Uterus (tissue), 4 donors: ENCODE results near the gene SHQ1. TPM values are rescaled to one million over a fixed set of nuclear protein-coding genes. Genes with fewer than 3 reads are reported as not detected.
"Not testable (repeated sequence)": the region's sequence is repeated elsewhere in the genome, so short reads cannot be mapped to it uniquely, and the experiment has no call there.

Source experiments
- DNase-seq, 2 donors: peaks; one replicate each; pipeline ENCODE4 v3.0.0-alpha.2; 2019 to 2020
- H3K27ac ChIP-seq, 2 donors: fragments of 200-600 bp; sonication (generic); 1 replicate in 1 of 2; 2 replicates in 1 of 2; pipeline ENCODE4 v1.5.1; 2016 to 2018
- H3K27me3 ChIP-seq, 2 donors: fragments of 200-600 bp; sonication (generic); one replicate each; pipeline ENCODE4 v1.5.1; 2018 to 2019; ENCODE audit warnings: control low read depth in 1 of 2
- H3K36me3 ChIP-seq, 2 donors: fragments of 200-600 bp; sonication (generic); one replicate each; pipeline ENCODE4 v1.5.1; 2019; ENCODE audit warnings: control low read depth in 1 of 2
- H3K4me1 ChIP-seq, 2 donors: fragments of 200-600 bp; sonication (generic); one replicate each; pipeline ENCODE4 v1.5.1; 2018 to 2019; ENCODE audit warnings: control low read depth in 1 of 2
- H3K4me3 ChIP-seq, 2 donors: fragments of 200-600 bp; sonication (generic); 1 replicate in 1 of 2; 2 replicates in 1 of 2; pipeline ENCODE4 v1.5.1; 2018 to 2019; ENCODE audit warnings: mild to moderate bottlenecking in 1 of 2
- H3K9me3 ChIP-seq, 2 donors: fragments of 200-600 bp; sonication (generic); one replicate each; pipeline ENCODE4 v1.5.1; 2019; ENCODE audit warnings: control low read depth in 1 of 2
- CTCF ChIP-seq, 4 experiments: fragments of 200-600 bp in 2 of 4; fragments of 450-650 bp in 2 of 4; sonication (generic) in 2 of 4; IDR thresholded peaks; one replicate each; pipeline ENCODE4 v1.5.1; 2016 to 2019; ENCODE audit warnings: antibody characterized with exemption in 4 of 4, mild to moderate bottlenecking in 2 of 4, moderate library complexity in 1 of 4
- POLR2A ChIP-seq, 2 donors: fragments of 450-650 bp; IDR thresholded peaks; one replicate each; pipeline ENCODE4 v1.6.1; 2016; ENCODE audit warnings: antibody characterized with exemption in 2 of 2, mild to moderate bottlenecking in 1 of 2, moderate library complexity in 1 of 2
- intact Hi-C: fragments of 100-400 bp; cut with DNase I; formaldehyde crosslinking; loops from one replicate; pipeline ENCODE4 v1.15.1; 2023; ENCODE audit warnings: low total_unique reads
- total RNA-seq, 4 donors: library from RNA; depleted of rRNA in 3 of 4; stranded (reverse); fragments of >200 nt in 3 of 4; gene quantifications; one replicate each; pipeline versions ENCODE4 v1.1.0 to v1.2.4, GENCODE V29; 2014 to 2023
- donor health status: DM: yes; HTN: yes; CAD: no.

Gene SHQ1
- total RNA-seq, 4 donors from 2014 or later: 8.2 to 30.9 (median 19.2) TPM

GRCh38 chr3:72733676-72734075 lies 114.6 kb downstream of the SHQ1 start:
- Histone ChIP-seq H3K27me3 (no peaks in the 10 kb centered on the region), H3K4me3 (no peak overlapping the region), H3K36me3 (no peaks in the 10 kb centered on the region), H3K4me1 (peaks cover 0 to 2% of the 10 kb centered on the region in 2 donors), H3K9me3 (peaks cover 0 to 9% of the 10 kb centered on the region in 2 donors), H3K27ac (no peak overlapping the region)
- DNase-seq: no peak
- intact Hi-C loops: no loop called here
- TF ChIP-seq CTCF (IDR thresholded peaks at IDR 0.05): no peak
- TF ChIP-seq POLR2A (IDR thresholded peaks at IDR 0.05): no peak

GRCh38 chr3:72732666-72733345 lies 115.4 kb downstream of the SHQ1 start:
- H3K27me3 ChIP-seq, H3K36me3 ChIP-seq, intact Hi-C loops, H3K4me3 ChIP-seq, H3K27ac ChIP-seq, DNase-seq, H3K9me3 ChIP-seq, H3K4me1 ChIP-seq: not testable (repeated sequence)

GRCh38 chr3:72728958-72729467 lies 119.2 kb downstream of the SHQ1 start:
- TF ChIP-seq POLR2A (IDR thresholded peaks at IDR 0.05) (no peak), CTCF (IDR thresholded peaks at IDR 0.05) (no peak)
- Histone ChIP-seq H3K27me3 (no peaks in the 10 kb centered on the region), H3K9me3 (peaks cover 0 to 9% of the 10 kb centered on the region in 2 donors), H3K4me3 (no peak overlapping the region), H3K27ac (no peak overlapping the region), H3K36me3 (no peaks in the 10 kb centered on the region), H3K4me1 (no peaks in the 10 kb centered on the region)
- no peak for DNase-seq
- intact Hi-C loops: no loop called here

GRCh38 chr3:72728329-72728889 lies 119.8 kb downstream of the SHQ1 start:
- Histone ChIP-seq H3K9me3 (peaks cover 0 to 6% of the 10 kb centered on the region in 2 donors), H3K4me3 (no peak overlapping the region), H3K4me1 (no peaks in the 10 kb centered on the region), H3K27me3 (no peaks in the 10 kb centered on the region), H3K36me3 (no peaks in the 10 kb centered on the region), H3K27ac (no peak overlapping the region)
- no peak for TF ChIP-seq POLR2A (IDR thresholded peaks at IDR 0.05)
- intact Hi-C loops: no loop called here
- no peak for DNase-seq

GRCh38 chr3:72727726-72728125 lies 120.5 kb downstream of the SHQ1 start:
- H3K4me3 ChIP-seq: no peak overlapping the region
- no peaks in the 10 kb centered on the region for H3K4me1 ChIP-seq
- DNase-seq: no peak
- TF ChIP-seq POLR2A (IDR thresholded peaks at IDR 0.05): no peak
- no peak for TF ChIP-seq CTCF (IDR thresholded peaks at IDR 0.05)
- no peaks in the 10 kb centered on the region for H3K9me3 ChIP-seq
- H3K27me3 ChIP-seq: no peaks in the 10 kb centered on the region
- H3K27ac ChIP-seq: no peak overlapping the region
- no peaks in the 10 kb centered on the region for H3K36me3 ChIP-seq
- intact Hi-C loops: no loop called here

GRCh38 chr3:72727172-72727571 lies 121.1 kb downstream of the SHQ1 start:
- Histone ChIP-seq H3K4me1 (no peaks in the 10 kb centered on the region), H3K27me3 (no peaks in the 10 kb centered on the region), H3K4me3 (no peak overlapping the region), H3K9me3 (no peaks in the 10 kb centered on the region), H3K27ac (no peak overlapping the region), H3K36me3 (no peaks in the 10 kb centered on the region)
- TF ChIP-seq POLR2A (IDR thresholded peaks at IDR 0.05): no peak
- TF ChIP-seq CTCF (IDR thresholded peaks at IDR 0.05): no peak
- intact Hi-C loops: no loop called here
- DNase-seq: no peak
